Measurements from ENCODE around the gene MACO1.
A peak's percentile ranks its signal among the peaks of the same experiment; 100 is the strongest.
"Not testable (repeated sequence)": the region's sequence is repeated elsewhere in the genome, so short reads cannot be mapped to it uniquely, and the experiment has no call there.

The MACO1 gene

DNA sequence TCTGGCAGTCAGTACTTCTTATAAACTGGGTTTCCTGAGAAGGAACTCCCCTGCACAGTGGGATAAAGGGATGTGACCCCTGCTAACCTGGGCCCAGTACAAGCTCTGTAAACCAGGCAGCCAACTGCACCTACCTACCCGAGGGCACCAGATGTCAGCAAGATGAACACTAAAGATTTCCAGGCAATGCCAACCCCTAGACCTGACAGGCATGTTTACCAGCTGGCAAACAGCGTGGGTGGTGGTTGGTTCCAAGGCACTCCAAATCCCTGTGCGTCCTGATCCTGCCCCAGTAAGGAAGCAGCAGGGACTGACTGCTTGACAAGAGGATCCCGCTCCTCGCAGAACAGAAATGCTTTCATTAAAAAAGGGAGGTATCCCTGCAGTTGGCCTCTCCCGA lies 7.5 kb upstream of the MACO1 start:
- not testable (repeated sequence) for DNase-seq (ENCODE audit: low spot score)

- no peak for DNase-seq (ENCODE audit: low spot score)
These were observed 5.3 kb upstream of the MACO1 start for GRCh38 chr1:25425098-25426085.

GRCh38 chr1:25427696-25428095 lies 3.0 kb upstream of the MACO1 start:
- no peak for DNase-seq (ENCODE audit: low spot score)

- no peak for DNase-seq (ENCODE audit: low spot score)
These were observed 2.1 kb upstream of the MACO1 start for GRCh38 chr1:25428475-25429166.

DNA sequence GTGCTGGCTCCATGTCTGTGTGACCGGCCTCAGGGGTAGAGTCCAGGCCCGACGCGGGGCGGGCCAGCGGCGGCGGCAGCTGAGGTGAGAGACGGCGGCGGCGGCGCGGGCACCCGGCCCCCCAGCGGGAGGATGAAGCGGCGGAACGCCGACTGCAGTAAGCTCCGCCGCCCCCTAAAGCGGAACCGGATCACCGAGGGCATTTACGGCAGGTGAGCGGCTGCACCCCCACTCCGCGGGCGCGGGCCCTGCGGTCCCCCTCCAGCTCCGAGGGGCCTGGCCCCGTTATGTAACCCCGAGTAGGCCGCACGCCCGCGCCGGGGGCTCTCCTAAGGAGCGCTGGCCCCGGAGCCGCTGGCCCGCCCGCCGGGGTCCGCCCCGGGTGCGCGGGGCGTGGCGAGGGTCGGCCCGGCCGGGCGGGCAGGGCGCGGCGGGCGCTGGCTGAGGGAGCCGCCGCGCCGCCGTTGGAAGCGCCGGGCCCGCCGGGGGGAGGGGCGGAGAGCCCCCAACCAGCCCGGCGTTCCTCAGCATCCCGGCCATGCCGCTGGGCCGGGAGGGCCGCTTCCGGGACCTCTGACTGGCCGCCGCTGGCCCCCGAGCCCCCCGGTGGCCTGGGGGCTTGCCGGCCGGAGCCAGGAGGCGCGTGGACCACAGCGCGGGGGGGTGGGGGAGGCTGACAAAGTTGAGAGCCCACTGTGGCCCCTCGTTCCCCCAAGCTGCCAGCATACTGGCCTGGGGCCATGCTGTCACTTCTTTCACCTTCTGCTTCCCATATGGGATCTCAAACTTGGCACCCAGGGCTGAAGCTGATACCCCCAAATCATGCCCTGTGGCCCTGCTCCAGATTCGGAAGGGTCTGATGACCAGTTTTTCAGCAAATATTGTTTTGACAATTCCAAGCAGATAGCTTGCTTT lies 527 bp downstream of the MACO1 start:
- DNase-seq (ENCODE audit: low spot score), result no peak

DNA sequence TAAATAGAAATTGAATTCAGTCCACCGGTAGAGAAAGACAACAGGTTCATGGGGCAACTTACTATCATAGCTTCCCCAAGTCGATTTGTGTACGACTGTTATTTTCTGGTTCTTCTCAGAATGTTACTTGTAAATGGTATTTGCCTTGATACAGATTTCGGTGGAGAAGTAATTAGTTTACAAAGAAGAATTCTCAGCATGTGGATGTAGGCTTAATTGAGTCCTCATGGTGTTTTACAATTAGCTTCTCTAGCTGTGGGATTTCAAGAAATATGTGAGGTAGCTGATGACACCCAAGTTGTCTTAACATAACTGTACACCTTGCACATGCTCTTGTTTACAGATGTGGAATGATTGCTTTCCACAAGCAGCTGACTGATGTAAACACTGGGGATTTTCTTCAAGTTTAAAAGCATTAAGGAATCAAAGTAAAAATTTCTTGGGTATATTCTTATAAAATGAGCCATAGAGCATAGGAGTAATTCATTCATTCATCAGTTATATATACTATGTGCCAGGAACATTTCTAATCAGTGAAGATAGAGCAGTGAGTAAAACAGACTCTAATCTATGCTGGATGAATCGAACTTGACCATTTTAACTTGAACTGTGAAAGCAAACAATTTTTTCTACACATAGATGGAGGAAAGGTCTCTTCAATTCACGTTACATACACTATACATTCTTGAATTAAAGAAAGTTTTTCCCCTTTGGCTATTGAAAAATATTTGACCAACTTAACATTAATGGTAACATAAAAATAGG lies 1.4 kb downstream of the MACO1 start:
- no peak for DNase-seq (ENCODE audit: low spot score)

- DNase-seq (ENCODE audit: low spot score), result no peak
These were observed 2.2 kb downstream of the MACO1 start for GRCh38 chr1:25432749-25433388.

- DNase-seq (ENCODE audit: low spot score), result no peak
These were observed 2.9 kb downstream of the MACO1 start for GRCh38 chr1:25433389-25434186.

DNA sequence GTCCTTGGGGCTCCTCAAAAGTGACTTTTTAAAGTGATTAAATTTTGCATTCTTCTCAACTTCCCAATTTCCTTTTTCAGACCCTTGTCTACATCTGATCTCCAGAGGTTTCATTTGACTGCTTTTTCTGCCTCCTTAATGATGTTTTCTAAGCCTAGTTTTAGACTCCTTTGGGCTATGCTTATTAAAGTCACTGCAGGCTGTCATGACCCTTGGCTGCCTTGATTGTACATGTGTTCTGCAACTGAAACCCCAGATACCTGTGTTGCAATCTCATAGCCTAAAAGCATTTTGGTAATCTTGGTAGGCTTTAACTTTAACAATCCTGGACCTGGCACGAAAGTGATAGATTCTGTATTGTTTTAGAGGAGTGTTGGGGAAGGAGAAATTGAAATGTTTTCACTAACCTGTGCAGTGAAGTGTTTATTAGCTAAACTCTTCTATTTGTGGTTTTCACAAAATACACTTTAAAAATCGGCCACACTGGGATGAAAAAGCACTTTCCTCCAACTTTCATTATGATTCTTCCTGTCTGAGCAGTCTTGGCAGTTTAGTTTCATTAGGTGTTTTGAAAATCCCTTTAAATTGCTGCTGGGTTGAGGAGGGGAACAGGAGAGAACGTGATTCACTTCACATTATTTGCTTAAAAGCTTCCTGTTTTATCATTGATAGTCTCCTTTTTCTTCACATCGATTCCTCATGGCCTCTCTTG lies 4.9 kb downstream of the MACO1 start:
- DNase-seq (ENCODE audit: low spot score), result peak; percentile 53

- no peak for DNase-seq (ENCODE audit: low spot score)
These were observed 7.0 kb downstream of the MACO1 start for GRCh38 chr1:25437672-25438071.

GRCh38 chr1:25439287-25439686 lies 8.6 kb downstream of the MACO1 start:
- no peak for DNase-seq (ENCODE audit: low spot score)

GRCh38 chr1:25442178-25442577 lies 11.5 kb downstream of the MACO1 start:
- DNase-seq (ENCODE audit: low spot score), result no peak

DNA sequence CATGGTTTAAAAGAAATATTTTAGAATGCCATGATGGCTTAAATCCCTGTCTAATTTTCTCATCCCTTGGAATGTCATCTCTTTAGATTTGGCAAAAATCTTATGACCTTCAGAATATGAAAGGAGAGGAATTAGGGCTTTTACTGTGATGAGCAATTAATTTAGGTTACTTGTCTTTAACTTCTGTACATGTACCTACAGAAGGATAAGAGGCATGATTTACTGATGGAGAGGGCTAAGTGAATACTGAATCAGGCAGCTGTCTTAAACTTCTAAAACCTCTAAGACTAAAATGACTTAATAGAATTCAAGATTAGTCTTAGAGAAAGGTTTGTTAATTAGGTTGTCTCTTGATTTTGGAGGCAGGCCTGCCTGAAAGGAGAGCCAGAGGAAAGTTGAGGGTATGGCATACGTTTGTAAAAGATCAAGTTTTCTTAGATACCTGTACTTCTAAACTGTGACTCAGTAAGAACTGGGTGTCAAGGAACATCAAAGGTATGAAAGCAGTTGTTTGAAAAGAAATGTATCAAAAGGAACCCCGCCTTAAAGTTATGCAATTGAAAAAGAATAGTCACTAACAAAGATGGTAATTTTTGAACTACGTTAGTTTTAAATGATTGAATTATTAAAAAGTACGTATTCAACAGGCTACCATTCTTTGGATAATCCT lies 12.5 kb downstream of the MACO1 start:
- no peak for DNase-seq (ENCODE audit: low spot score)

DNA sequence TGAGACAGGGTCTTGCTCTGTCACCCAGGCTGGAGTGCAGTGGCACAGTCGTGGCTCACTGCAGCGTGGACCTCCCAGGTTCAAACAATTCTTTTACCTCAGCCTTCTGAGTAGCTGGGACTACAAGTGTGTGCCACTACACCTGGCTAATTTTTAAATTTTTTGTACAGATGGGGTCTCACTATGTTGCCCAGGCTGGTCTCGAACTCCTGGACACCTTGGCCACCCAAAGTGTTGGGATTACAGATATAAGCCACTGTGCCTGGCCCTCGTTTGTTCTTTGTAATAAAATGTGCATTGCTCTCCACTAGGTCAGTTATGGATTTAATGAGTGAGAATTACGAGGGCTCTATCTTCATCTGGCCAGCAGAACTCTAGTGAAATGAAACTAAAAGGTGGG lies 13.9 kb downstream of the MACO1 start:
- DNase-seq (ENCODE audit: low spot score), result not testable (repeated sequence)

- DNase-seq (ENCODE audit: low spot score), result no peak
These were observed 15.4 kb downstream of the MACO1 start for GRCh38 chr1:25445993-25446538.

DNA sequence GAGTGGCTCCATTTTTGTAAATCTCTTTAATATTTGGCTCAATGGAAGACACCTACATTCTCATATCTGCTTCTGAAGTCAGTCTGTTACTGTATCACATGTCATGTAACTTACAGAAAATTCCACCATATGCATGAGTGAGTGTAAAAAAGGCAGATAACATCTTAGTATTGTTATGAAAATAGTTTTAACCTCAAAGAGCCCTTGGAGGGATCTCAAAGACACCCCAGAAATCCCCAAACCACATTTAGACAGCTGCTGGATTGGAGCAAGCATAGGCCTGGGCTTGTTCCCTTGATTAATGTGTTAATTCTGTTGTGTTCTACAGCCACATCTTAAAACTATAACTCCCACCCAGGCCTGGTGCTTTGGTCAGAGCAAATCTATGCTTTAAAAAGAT lies 16.9 kb downstream of the MACO1 start:
- DNase-seq (ENCODE audit: low spot score), result peak; percentile 31

GRCh38 chr1:25450891-25451290 lies 20.2 kb downstream of the MACO1 start:
- DNase-seq (ENCODE audit: low spot score), result no peak

DNA sequence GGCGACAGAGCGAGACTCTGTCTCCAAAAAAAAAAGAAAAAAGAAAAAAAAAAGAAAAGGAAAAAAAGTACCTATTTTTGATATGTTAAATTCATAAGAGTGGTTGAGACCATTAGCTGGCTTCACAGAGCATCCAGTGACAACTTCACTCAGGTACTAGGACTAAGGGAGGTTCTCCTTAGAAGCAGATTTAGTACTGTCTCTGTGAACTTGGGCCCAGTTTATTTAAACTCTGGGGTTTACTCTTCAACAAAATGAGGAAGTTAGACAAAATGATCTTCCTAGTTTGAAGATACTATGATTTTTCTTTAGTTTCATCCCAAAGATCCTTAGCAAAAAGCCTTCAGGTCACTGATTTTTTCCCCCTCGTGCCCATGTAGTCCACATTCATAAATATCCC lies 21.2 kb downstream of the MACO1 start:
- no peak for DNase-seq (ENCODE audit: low spot score)

- DNase-seq (ENCODE audit: low spot score), result no peak
These were observed 25.8 kb downstream of the MACO1 start for GRCh38 chr1:25456502-25456901.

Data from activated CD4-positive, alpha-beta T cell treated with anti-CD3 and anti-CD28 coated beads, Interleukin-2, Interleukin-4, amounts not matched to agents 100 ng/mL and 50 ng/mL, durations not matched to agents 16 hours and 8 hours (primary cell).